WI38 (cell line): ENCODE measurements around the gene TRIM44.

Experiments
- H3K4me3 ChIP-seq: 2 replicates; pipeline ENCODE4 v1.5.1; 2011; ENCODE audit warnings: low read depth, mild to moderate bottlenecking, control low read depth, low read length
- TF ChIP-seq, protein P1 (sequence below): IDR thresholded peaks from 2 replicates; pipeline ENCODE4 v1.5.1; 2012; ENCODE audit warnings: low read depth, mild to moderate bottlenecking, control low read depth, low read length

TRIM44 gene

DNA sequence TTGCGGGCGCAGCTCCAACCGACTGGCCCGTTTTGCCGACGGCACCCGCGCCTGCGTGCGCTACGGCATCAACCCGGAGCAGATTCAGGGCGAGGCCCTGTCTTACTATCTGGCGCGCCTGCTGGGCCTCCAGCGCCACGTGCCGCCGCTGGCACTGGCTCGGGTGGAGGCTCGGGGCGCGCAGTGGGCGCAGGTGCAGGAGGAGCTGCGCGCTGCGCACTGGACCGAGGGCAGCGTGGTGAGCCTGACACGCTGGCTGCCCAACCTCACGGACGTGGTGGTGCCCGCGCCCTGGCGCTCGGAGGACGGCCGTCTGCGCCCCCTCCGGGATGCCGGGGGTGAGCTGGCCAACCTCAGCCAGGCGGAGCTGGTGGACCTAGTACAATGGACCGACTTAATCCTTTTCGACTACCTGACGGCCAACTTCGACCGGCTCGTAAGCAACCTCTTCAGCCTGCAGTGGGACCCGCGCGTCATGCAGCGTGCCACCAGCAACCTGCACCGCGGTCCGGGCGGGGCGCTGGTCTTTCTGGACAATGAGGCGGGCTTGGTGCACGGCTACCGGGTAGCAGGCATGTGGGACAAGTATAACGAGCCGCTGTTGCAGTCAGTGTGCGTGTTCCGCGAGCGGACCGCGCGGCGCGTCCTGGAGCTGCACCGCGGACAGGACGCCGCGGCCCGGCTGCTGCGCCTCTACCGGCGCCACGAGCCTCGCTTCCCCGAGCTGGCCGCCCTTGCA is 43.3 kb upstream of the TRIM44 start:
- TF ChIP-seq, protein P1, sequence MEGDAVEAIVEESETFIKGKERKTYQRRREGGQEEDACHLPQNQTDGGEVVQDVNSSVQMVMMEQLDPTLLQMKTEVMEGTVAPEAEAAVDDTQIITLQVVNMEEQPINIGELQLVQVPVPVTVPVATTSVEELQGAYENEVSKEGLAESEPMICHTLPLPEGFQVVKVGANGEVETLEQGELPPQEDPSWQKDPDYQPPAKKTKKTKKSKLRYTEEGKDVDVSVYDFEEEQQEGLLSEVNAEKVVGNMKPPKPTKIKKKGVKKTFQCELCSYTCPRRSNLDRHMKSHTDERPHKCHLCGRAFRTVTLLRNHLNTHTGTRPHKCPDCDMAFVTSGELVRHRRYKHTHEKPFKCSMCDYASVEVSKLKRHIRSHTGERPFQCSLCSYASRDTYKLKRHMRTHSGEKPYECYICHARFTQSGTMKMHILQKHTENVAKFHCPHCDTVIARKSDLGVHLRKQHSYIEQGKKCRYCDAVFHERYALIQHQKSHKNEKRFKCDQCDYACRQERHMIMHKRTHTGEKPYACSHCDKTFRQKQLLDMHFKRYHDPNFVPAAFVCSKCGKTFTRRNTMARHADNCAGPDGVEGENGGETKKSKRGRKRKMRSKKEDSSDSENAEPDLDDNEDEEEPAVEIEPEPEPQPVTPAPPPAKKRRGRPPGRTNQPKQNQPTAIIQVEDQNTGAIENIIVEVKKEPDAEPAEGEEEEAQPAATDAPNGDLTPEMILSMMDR: peak; percentile 4; the same call in 1 of the 2 replicates
- H3K4me3 ChIP-seq: peak overlapping the region; percentile 74

DNA sequence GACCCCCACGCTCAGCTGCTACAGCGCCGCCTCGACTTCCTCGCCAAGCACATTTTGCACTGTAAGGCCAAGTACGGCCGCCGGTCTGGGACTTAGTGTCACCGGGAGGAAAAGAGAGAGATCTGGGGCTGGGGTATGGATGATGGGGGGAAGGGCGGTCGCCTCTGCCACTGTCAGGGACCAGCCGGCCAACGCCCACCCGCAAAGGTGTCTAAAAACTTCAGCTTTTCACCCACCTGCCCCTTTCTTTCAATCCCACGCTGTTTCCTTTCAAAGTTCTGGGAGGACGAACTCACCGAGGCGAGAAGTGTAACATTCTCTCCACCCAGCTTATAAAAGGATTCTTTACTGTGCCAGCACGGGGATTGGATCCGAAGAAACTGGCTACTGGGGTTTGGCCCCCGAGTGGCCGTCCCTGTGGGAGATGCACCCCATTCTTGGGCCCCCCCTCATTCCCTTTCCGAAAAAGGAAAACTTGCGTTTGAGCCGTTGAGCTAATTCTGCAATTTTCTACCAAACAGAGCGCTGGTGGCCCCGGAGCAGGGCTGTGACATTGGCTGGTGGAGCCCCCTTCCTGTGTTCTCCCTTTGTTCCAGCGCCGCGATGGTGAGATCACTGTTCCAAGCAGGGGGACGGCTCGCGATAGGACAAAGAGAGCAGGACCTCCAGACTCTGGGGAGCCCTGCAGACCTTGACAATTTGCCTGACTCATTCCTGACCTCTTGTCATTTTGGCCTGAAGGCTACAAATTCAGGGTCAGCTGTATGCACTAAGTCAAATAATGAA is 42.5 kb upstream of the TRIM44 start:
- TF ChIP-seq, protein P1: no peak
- peak overlapping the region; percentile 74 for H3K4me3 ChIP-seq

DNA sequence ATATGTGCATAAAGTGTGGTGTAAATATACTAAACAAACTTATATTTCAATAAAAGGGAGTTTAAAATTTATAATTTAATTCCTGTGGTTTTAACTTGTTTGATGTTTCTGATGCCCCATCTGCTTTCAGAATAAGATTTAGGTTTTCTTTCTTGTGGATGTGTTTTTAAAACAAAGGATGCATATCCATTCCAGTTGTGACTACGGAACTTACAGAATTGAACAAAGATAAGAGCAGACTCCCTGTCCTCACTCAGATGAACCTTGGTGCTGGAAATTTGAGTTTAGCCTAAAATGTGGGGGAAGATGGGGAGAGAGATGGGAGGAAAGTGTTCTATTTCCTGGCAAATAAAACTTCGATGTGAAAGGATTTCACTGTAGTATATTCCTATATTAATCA is 41.8 kb upstream of the TRIM44 start:
- H3K4me3 ChIP-seq: peak overlapping the region; percentile 74
- TF ChIP-seq, protein P1: no peak

DNA sequence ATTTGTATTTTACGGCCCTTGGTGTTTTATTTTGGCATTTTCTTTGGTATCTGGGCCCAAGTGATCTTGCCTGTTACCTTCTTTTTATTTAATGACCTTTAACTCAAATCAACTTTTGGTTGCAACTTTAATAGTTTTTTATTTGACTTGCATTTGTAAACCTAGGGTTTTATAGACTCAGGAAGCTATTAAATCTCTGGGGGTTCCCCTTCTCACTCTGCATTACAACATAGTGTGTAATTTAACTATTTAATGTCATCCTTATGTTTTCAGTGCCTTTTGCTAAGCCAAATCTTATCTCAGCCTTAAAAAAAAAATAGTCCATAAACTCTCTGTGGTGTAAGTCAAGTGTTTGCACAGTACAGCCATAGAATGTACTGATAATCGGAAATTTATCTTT is 41.0 kb upstream of the TRIM44 start:
- TF ChIP-seq, protein P1: no peak
- H3K4me3 ChIP-seq: peak overlapping the region; percentile 74

DNA sequence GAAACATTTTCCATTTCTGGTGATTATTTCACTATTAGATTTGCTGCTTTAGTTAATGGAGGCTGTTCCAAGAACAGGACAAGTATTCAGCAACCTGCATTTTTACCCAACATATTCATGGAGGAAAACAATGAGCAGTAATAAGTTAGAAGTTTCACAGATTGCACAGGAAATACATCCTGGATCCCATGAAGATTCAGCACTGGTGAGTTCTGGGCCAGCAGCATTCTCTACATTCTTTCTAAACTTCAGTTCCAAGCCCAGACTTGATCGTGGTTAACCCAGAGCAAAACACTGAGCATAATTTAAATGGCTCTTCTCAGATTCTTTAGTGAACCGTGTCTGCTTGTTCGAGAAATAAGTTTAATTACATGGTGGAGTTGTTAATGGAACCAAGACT is 40.5 kb upstream of the TRIM44 start:
- H3K4me3 ChIP-seq: peak overlapping the region; percentile 2
- TF ChIP-seq, protein P1: no peak

DNA sequence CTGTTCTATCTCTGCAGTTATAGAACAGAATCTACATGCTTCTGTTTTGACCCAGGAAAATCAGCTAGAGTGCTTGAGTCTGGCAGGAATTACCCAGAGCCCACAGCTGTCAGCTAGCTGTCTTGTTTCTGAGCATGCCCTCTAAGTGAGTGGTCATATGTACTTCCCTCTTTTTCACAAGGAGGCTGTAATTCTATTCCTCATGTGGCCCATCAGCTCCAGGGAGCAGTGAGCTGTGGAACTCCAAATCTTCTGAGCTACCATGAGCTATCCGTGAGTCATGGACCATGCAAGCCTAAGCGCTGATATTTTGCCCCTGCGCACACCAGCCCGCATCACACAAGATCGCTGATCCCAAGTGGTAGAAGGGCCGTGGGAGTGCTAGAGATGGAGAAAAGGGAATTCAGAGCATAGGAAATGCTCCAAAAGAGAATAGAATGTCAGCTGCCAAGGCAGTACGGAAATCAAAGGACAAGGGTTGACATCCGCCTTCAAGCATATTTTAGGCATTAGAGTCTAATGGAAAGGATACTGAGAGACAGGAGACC is 38.9 kb upstream of the TRIM44 start:
- 0 out of 2 replicates have a peak overlapping the region, but pooled peaks have one; percentile 17 for H3K4me3 ChIP-seq
- TF ChIP-seq, protein P1: no peak

DNA sequence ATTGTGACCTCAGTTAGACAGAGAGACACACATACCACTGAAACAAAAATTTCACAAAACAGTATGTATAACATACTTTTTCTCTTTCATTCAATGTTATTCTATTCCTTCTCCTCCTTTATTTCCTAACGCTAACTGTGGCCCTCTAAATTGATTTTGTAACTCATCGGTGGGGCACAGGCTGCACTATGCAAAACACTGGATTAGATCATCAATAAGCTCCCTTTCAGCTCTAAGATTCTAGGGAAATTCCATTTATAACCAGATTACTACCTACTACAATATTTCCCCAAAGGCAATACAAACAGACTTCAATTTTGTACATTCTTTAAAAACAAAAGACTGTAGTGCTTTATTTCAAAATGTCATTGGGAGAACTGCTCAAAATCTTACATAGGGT is 38.3 kb upstream of the TRIM44 start:
- TF ChIP-seq, protein P1: no peak
- no peak overlapping the region for H3K4me3 ChIP-seq
